ENCODE data around the gene APBA2.
"Not testable (repeated sequence)": the region's sequence is repeated elsewhere in the genome, so short reads cannot be mapped to it uniquely, and the experiment has no call there.

The APBA2 gene

DNA sequence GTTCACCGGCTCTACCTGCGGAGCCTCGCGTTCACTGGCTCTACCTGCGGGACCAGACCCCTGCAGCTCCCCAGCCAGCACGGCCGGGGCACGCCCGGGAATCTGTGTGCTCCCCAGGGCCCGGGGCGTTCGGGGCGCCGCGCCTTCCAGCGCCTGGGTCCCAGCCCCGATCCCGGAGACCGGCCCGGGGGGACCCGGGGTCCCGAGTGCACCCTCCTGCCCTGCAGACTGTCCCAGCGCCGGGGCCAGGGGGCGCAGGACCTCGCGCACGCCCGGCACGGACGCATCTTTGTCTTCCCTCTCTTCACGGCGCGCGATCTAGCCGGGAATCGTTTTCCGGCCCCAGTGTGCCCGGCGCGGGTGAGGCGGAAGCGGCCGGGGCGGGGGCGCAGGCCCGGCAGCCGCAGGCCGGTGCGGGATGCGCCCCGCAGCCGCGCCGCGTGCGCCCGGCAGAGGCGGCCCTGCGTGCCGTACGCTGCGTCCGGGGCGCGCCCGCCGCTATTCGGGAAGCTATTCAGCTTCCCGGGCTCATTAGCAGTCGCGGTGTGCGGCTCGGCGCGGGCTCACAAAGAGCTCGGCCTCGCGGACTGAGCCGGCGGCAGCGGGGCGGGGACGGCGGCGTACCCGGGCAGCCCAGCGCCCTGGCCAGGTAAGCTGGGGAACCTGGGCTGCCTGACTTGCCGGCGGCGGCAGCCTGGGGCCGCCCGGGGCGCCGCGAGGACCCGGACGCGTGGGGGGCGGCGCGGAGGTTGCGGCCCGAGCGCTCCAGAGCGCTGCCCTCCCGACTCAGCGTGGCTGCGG lies at the start of gene APBA2:
TSS of gene APBA2 (plus strand) at position 345 of the 801 bp plus-strand sequence. CDS start 167,911 bp downstream, outside the sequence.
- H3K27ac ChIP-seq, result peak within 1 kb of the TSS; percentile 80
- TF ChIP-seq ZFX (IDR thresholded peaks at IDR 0.05), result peak; percentile 96
- TF ChIP-seq, protein P1, sequence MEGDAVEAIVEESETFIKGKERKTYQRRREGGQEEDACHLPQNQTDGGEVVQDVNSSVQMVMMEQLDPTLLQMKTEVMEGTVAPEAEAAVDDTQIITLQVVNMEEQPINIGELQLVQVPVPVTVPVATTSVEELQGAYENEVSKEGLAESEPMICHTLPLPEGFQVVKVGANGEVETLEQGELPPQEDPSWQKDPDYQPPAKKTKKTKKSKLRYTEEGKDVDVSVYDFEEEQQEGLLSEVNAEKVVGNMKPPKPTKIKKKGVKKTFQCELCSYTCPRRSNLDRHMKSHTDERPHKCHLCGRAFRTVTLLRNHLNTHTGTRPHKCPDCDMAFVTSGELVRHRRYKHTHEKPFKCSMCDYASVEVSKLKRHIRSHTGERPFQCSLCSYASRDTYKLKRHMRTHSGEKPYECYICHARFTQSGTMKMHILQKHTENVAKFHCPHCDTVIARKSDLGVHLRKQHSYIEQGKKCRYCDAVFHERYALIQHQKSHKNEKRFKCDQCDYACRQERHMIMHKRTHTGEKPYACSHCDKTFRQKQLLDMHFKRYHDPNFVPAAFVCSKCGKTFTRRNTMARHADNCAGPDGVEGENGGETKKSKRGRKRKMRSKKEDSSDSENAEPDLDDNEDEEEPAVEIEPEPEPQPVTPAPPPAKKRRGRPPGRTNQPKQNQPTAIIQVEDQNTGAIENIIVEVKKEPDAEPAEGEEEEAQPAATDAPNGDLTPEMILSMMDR (conservative IDR thresholded peaks at IDR 0.05), result no peak; the same call in 1 of the 2 replicates

DNA sequence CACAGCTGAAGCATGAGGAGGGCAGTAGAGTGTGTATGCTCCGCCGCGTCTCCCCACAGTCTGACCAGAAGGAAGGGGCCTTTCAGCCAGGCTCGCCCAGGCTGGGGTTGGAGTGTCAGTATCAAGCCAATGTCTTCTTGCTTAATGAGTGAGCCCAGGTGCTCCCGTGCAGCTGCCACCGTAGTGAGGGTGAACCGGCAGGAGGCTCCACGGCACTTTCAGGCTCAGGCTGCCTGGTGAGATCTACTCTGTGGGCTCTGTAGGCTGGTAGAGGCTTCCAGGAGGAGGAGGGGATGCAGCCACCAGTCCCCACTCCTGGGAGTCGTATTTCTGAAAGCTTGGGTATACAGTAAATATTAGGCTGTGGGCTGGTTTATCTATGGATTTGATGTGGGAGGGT lies 45.5 kb upstream of the APBA2 start:
- not testable (repeated sequence) for H3K27ac ChIP-seq

DNA sequence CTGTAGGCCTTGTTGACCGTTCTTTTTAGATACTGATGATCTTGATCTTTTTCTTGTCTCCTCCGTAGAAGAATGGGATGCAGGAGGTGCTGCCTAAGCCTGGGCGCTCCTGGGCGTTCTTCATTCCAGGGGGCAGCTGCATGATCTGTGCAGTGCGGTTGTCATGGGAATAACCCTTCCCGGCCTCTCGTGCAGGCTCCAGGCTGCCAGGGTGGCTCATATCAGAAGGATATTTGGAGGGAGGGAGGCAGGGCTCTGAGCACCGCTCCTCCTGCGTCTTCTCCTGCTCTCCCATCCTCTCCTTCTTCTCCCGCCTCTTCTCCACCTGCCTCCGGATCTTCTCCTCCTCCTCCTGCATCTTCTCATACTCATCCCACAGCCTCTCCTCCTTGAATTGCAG lies 43.6 kb upstream of the APBA2 start:
- H3K27ac ChIP-seq, result not testable (repeated sequence)

DNA sequence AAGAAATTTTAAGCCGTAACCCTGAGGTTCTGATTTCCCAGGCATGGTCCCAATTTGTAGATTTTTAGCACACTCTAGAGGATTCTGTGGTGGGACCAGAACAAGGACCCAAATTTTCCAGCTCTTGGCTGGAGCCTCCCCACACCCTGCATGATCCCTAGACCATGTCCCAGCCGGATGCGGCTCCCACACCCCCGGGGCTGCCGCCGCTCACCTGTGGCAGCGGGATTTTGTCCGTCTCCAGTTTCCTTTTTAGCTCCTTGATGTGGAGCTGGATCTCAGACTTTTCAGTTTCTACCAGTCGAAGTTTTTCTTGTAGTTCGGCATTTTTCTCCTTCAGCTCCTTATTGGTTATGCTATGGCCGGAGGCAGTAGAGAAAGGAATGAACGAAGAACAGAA lies 42.3 kb upstream of the APBA2 start:
- not testable (repeated sequence) for H3K27ac ChIP-seq

DNA sequence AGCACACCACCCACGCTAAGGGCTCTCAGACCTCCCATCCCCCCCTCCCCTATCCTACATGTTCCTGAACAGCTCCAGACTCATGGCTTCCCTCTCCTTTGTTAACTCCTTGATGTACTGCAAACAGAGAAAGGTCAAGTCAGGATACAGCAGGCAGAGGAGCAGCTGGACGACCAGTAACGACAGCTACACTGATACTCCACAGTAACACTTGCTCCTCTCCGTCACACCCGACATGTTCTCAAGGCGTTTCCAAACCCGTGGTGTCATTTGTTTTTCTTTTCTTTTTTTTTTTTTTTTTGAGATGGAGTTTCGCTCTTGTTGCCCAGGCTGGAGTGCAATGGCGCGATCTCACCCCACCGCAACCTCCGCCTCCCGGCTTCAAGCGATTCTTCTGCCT lies 41.6 kb upstream of the APBA2 start:
- H3K27ac ChIP-seq, result not testable (repeated sequence)

DNA sequence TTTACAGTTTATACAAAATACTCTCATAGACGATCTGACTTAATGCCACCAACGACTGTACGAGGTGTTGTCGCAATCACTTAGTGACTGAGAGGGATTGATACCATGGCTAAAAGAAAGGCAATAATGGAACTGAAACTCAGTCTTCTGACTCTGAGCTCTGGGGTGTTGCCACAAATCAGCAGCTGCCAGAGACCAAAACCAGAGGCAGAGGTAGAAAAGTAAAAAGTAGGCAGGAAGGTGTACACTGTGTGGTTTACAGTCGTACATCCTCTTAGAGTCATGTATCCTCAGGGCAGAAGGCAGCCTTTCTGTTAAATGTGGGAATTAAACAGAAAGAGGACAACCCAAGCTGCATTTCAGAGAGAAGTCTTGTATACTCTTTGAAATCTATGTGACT lies 38.5 kb upstream of the APBA2 start:
- H3K27ac ChIP-seq, result not testable (repeated sequence)

DNA sequence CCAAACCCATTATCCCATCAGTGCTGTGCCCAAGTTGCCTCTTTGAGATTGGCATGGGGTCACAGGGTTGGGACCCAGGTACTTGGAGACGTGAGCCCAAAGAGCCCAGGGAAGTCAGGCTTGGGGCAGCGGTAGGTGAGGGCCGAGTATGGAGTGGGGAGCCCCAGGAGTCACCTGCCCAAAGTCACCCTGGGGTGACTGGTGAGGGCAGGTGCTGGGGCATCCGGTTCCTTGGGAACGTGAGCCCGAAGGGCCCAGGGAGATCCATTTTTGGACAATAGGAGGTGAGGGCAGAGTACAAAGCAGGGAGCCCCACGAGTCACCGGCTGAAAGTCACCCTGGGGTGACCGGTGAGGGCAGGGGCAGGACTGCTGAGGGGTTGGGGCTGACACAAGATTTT lies 37.8 kb upstream of the APBA2 start:
- H3K27ac ChIP-seq, result not testable (repeated sequence)

DNA sequence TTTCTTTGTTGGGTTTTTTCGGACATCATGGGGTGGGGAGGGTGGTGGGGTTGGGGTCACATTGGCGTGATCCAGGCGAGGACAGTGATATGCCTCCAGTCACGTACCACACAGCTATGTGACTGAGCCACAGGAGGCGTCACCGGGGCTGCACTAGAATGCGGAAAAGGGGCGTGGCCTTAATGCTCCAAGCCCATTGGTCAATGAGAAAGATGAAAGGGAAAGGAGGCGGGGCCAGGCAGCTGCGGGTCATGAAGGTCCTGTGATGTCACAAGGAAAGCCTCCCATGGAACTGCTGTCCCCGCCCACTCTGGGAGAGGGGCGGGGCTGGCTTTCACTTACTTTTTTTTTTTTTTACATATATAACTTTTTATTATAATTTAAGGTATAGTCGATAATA lies 37.3 kb upstream of the APBA2 start, which contains the start of gene GOLGA6L7:
TSS of gene GOLGA6L7 (minus strand) at position 124 of the 400 bp plus-strand sequence. CDS start at position 29, 95 bp downstream.
- H3K27ac ChIP-seq, result not testable (repeated sequence)

DNA sequence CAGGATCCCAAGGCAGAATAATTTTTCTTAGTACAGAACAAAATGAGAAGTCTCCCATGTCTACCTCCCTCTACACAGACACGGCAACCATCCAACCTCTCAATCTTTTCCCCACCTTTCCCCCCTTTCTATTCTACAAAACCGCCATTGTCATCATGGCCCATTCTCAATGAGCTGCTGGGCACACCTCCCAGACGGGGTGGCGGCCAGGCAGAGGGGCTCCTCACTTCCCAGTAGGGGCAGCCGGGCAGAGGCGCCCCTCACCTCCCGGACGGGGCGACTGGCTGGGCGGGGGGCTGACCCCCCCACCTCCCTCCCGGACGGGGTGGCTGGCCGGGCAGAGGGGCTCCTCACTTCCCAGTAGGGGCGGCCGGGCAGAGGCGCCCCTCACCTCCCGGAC lies 36.5 kb upstream of the APBA2 start:
- not testable (repeated sequence) for H3K27ac ChIP-seq

DNA sequence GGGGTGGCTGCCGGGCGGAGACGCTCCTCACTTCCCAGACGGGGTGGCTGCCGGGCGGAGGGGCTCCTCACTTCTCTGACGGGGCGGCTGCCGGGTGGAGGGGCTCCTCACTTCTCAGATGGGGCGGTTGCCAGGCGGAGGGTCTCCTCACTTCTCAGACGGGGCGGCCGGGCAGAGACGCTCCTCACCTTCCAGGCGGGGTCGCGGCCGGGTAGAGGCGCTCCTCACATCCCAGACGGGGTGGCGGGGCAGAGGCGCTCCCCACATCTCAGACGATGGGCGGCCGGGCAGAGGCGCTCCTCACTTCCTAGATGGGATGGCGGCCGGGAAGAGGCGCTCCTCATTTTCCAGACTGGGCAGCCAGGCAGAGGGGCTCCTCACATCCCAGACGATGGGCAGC lies 36.0 kb upstream of the APBA2 start:
- H3K27ac ChIP-seq, result not testable (repeated sequence)

DNA sequence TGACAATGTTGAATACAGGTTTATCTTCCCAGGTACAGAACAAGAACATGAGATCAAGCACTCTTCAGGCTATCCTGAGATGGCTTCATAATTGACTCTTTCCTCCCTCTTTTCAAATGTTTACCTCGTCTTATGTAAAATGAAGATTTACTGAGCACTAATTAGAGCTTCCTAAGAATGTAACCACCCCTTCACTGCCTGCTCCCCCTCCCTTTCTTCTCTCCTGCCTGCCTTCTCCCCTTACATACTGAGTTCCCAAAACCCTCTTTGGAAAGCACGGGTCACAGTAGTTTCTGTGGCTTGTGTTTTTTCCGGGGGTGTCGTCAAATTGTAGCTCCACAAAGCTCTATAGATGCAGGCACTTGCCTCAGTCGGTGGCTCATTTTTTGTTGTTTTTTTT lies 32.1 kb upstream of the APBA2 start:
- H3K27ac ChIP-seq, result not testable (repeated sequence)

DNA sequence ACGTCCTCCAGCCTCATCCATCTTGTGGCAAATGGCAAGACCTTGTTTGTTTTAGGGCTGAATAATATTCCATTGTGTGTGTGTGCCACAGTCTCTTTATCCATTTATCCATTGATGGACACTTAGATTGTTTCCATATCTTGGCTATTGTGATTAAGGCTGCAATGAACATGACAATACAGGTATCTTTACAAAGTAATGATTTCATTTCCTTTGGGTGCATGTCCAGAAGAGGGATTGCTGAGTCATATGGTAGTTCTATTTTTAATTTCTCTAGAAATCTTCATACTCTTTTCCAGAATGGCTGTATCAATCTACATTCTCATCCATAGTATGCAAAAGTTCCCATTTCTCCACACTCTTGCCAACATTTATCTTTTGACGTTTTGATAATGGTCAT lies 31.2 kb upstream of the APBA2 start:
- H3K27ac ChIP-seq, result not testable (repeated sequence)

DNA sequence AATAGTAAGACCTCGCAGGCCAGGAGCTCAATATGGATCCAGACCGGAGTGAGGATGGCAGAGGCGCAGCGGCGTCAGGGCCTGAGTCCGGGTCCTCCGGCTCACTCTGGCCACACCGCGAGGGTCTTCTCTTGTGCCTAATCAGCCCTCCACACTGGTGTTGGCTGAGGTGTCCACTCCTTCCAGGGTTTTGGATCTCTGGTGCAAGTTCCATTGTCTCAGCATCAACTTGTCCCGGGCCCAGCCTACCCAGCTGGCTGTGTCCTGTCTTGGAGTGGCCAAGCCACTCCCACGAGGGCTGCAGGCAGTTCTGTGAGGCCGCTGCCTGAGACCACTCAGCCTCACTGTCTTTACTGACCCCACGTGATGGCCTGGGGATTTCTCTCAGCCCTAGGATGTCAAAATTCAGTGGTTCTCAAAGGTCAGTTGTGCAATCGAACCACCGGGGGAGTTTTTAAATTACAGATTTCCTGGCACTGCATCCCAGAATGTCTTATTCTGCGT lies 24.7 kb upstream of the APBA2 start:
- H3K27ac ChIP-seq, result no peak overlapping the region
- TF ChIP-seq, protein P1 (conservative IDR thresholded peaks at IDR 0.05), result no peak
- no peak for TF ChIP-seq ZFX (IDR thresholded peaks at IDR 0.05)

DNA sequence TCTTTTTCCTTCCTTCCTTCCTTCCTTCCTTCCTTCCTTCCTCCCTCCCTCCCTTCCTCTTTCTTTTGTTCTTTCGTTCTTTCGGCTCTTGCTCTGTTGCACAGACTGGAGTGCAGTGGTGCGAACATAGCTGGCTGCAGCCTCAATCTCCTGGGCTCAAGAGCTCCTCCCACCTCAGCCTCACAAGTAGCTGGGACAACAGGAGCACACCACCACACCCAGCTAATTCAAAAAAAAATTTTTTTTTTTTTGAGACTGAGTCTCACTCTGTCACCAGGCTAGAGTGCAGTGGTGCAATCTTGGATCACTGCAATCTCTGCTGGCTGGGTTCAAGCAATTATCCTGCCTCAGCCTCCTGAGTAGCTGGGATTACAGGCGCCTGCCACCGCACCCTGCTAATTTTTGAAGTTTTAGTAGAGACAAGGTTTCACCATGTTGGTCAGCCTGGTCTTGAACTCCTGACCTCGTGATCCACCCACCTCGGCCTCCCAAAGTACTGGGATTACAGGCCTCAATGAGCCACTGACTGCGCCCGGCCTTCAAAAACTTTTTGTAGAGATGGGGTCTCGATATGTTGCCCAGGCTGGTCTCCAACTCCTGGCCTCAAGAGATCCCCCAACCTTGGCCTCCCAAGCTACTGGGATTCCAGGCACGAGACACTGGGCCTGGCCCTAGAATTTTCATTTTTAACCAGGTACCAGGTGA lies 24.0 kb upstream of the APBA2 start:
- H3K27ac ChIP-seq, result not testable (repeated sequence)

All from C4-2B (cell line).